CD4-positive, alpha-beta T cell (primary cell): ENCODE data around the gene ZNF888. TPM values are rescaled to one million over a fixed set of nuclear protein-coding genes. Genes with fewer than 3 reads are reported as not detected.
A peak's percentile ranks its signal among the peaks of the same experiment; 100 is the strongest.
"Not testable (repeated sequence)": the region's sequence is repeated elsewhere in the genome, so short reads cannot be mapped to it uniquely, and the experiment has no call there.

Experiments used
- ATAC-seq: fragments of 200-7000 bp; cut with Tn5 transposase; one replicate; pipeline ENCODE4 v1.10.0; 2022; ENCODE audit warnings: mild to moderate bottlenecking; ENCODE audit not compliant: poor library complexity
- CTCF ChIA-PET: fragments of 350-600 bp; sonication (Branson Sonifier 250); formaldehyde crosslinking; loops from one replicate; lab custom pipeline; 2021; ENCODE audit warnings: antibody characterized with exemption, inconsistent platforms; lab: Charles Lee
- POLR2A ChIA-PET: fragments of 350-600 bp; sonication (Branson Sonifier 250); formaldehyde crosslinking; loops from one replicate; lab custom pipeline; 2021; ENCODE audit warnings: antibody characterized with exemption, inconsistent platforms; lab: Charles Lee
- DNase-seq, 14 experiments: peaks; one replicate each; pipeline ENCODE4 v3.0.0-alpha.2; 2013 to 2020; ENCODE audit warnings: mixed read lengths in 2 of 14
- H3K27ac ChIP-seq, 2 donors: one replicate each; pipeline versions ENCODE4 v1.5.1 to v1.7.0; 2013; ENCODE audit warnings: low read length in 2 of 2, low read depth in 1 of 2, mild to moderate bottlenecking in 1 of 2
- H3K27me3 ChIP-seq, 2 experiments: 1 replicate in 1 of 2; 2 replicates in 1 of 2; pipeline versions ENCODE4 v1.6.1 to v1.7.0; 2013; ENCODE audit warnings: low read length in 2 of 2, control low read depth in 1 of 2, mild to moderate bottlenecking in 1 of 2, moderate library complexity in 1 of 2; ENCODE audit not compliant: insufficient read depth in 2 of 2, control insufficient read depth in 1 of 2
- H3K36me3 ChIP-seq: one replicate; pipeline ENCODE4 v1.6.1; 2013; ENCODE audit warnings: low read length, control low read depth; ENCODE audit not compliant: insufficient read depth
- H3K4me1 ChIP-seq: one replicate; pipeline ENCODE4 v1.6.1; 2013; ENCODE audit warnings: low read length, control low read depth; ENCODE audit not compliant: insufficient read depth
- H3K4me3 ChIP-seq: one replicate; pipeline ENCODE4 v1.5.1; 2013; ENCODE audit warnings: mild to moderate bottlenecking, low read length, moderate library complexity
- H3K9me3 ChIP-seq, 2 experiments: 1 replicate in 1 of 2; 2 replicates in 1 of 2; pipeline versions ENCODE4 v1.6.1 to v1.7.0; 2013; ENCODE audit warnings: low read length in 2 of 2, mild to moderate bottlenecking in 2 of 2, control low read depth in 1 of 2, moderate library complexity in 1 of 2; ENCODE audit not compliant: control insufficient read depth in 1 of 2, insufficient read depth in 1 of 2
- H3K27ac Mint-ChIP-seq: one replicate; pipeline ENCODE4 v1.8.0; 2020; ENCODE audit warnings: mixed read lengths
- H3K27me3 Mint-ChIP-seq: one replicate; pipeline ENCODE4 v1.8.0; 2021; ENCODE audit warnings: mixed read lengths
- H3K36me3 Mint-ChIP-seq: one replicate; pipeline ENCODE4 v1.8.0; 2021; ENCODE audit warnings: low read depth, mixed read lengths
- H3K4me1 Mint-ChIP-seq: one replicate; pipeline ENCODE4 v1.8.0; 2021; ENCODE audit warnings: low read depth, mixed read lengths
- H3K4me3 Mint-ChIP-seq: one replicate; pipeline ENCODE4 v1.8.0; 2020; ENCODE audit warnings: mild to moderate bottlenecking, mixed read lengths
- H3K9me3 Mint-ChIP-seq: one replicate; pipeline ENCODE4 v1.8.0; 2020; ENCODE audit warnings: mixed read lengths
- CTCF ChIP-seq: fragments of 200-600 bp; IDR thresholded peaks from one replicate; pipeline ENCODE4 v1.8.0; 2022; ENCODE audit warnings: antibody characterized with exemption, mild to moderate bottlenecking
- intact Hi-C, 2 experiments: fragments of 100-400 bp; cut with DNase I in 1 of 2; cut with micrococcal nuclease in 1 of 2; formaldehyde crosslinking; loops; one replicate each; pipeline versions ENCODE4 v1.15.1 to v1.9.0; 2023 to 2025; cut with DNase I, micrococcal nuclease
- total RNA-seq, 174 experiments: library from RNA in 2 of 174; stranded (reverse) in 2 of 174; gene quantifications; one replicate each; pipeline ENCODE4 v1.2.3 and lab custom pipeline; 2021 to 2026

ZNF888 gene
- total RNA-seq, 2 experiments from 2014 or later = 2.5 to 3.0 TPM

DNA sequence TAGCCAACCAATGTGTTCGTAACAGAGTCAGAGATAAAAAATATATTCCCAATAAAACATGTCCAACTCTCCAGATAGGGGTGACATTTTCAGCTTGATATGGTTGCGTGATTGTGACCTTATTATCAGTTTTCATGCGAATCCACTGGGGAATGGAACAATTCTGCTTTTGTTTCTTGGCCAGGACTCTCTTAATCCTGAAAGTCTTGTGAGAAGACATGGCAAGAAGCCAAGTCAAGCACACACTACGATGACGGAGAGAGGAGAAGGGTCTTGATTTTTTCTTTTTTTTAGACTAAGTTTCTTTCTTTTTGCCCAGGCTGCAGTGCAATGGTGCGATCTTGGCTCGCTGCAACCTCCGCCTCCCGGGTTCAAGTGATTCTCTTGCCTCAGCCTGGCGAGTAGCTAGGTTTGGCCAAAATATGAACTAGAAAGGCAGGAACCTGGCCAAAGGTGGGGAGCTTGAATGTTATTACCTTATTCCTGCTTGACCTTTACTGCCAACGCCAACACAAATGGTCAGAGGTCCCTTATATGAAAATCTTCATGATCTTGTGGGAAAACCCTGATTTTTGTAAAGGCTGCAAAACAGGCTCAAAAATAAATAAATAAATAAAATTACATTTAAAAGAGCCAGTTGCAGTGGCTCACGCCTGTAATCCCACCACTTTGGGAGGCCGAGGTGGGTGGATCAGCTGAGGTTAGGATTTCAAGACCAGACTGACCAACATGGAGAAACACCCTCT lies 25.0 kb upstream of the ZNF888 start:
- H3K27ac ChIP-seq = no peak overlapping the region
- ChIA-PET CTCF (no interaction called here), POLR2A (no interaction called here)
- no peak for ATAC-seq
- peaks cover 3% of the 10 kb centered on the region for H3K4me1 ChIP-seq
- intact Hi-C loops = loop anchor here in 1 of 2 experiments (10.0 kb wide), 2 partner anchors 163 to 387 kb away; partner anchors contain the start of genes ZNF600 and ZNF845
- Mint-ChIP-seq H3K36me3 (peaks cover 57% of the 10 kb centered on the region), H3K4me3 (no peak overlapping the region), H3K9me3 (peaks cover 13% of the 10 kb centered on the region), H3K4me1 (no peaks in the 10 kb centered on the region), H3K27me3 (no peaks in the 10 kb centered on the region), H3K27ac (no peak overlapping the region)
- H3K4me3 ChIP-seq = no peak overlapping the region
- no peaks in the 10 kb centered on the region for H3K27me3 ChIP-seq
- H3K36me3 ChIP-seq = peaks cover 26% of the 10 kb centered on the region
- peaks cover 65 to 68% of the 10 kb centered on the region in 2 experiments for H3K9me3 ChIP-seq
- no peak for DNase-seq
- no peak for TF ChIP-seq CTCF

GRCh38 chr19:52946322-52947310 lies 23.4 kb upstream of the ZNF888 start:
- no peaks in the 10 kb centered on the region for H3K27me3 ChIP-seq
- Mint-ChIP-seq H3K4me1 (peaks cover 9% of the 10 kb centered on the region), H3K4me3 (no peak overlapping the region), H3K27ac (no peak overlapping the region), H3K27me3 (no peaks in the 10 kb centered on the region), H3K9me3 (peaks cover 7% of the 10 kb centered on the region), H3K36me3 (peaks cover 54% of the 10 kb centered on the region)
- no peak overlapping the region for H3K27ac ChIP-seq
- H3K9me3 ChIP-seq = peaks cover 53 to 60% of the 10 kb centered on the region in 2 experiments
- no peak for DNase-seq
- no peak for ATAC-seq
- no peak overlapping the region for H3K4me3 ChIP-seq
- H3K36me3 ChIP-seq = peaks cover 11% of the 10 kb centered on the region
- CTCF ChIA-PET = no interaction called here
- intact Hi-C loops = loop anchor here in 1 of 2 experiments (10.0 kb wide), 2 partner anchors 162 to 388 kb away; partner anchors contain the start of genes ZNF600 and ZNF845
- H3K4me1 ChIP-seq = peaks cover 15% of the 10 kb centered on the region
- no peak for TF ChIP-seq CTCF
- POLR2A ChIA-PET = interaction anchor here (0.9 kb wide), 1 partner anchor 16 kb away, joined by 3 read pairs; the partner anchor contains the start of gene ZNF816

DNA sequence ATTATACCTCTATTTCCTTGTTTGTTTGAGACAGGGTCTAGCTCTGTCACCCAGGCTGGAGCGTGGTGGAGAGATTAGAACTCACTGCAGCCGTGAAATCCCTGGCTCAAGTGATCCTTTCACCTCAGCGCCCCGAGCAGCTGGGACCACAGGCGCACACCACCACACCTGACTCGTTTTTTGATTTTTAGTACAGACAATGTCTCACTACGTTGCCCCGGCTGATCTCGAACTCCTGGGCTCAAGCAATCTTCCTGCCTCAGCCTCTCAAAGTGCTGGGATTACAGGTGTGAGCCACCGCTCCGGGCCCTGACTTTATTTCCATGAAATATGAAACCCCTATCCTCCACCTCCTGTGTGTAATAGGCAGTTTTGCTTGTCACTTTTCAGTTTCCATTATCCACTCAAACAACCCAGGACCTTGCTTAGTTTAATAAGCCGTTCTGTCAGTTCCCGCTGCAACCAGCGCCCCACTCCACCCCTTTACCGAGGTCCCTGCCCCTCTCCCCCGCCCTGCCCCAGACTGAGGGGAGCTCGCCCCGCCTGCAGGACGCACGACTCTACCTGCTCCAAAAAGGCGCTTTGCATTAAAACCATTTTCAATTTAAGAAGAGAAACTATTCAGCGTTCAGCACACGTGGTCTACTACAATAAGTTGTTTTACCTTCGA lies 22.6 kb upstream of the ZNF888 start:
- Mint-ChIP-seq H3K36me3 (peaks cover 52% of the 10 kb centered on the region), H3K4me3 (peak overlapping the region; percentile 48), H3K4me1 (peaks cover 17% of the 10 kb centered on the region), H3K9me3 (peaks cover 7% of the 10 kb centered on the region), H3K27me3 (no peaks in the 10 kb centered on the region), H3K27ac (no peak overlapping the region)
- TF ChIP-seq CTCF = no peak
- Histone ChIP-seq H3K9me3 (peaks cover 44 to 61% of the 10 kb centered on the region in 2 experiments), H3K27ac (no peak overlapping the region), H3K4me1 (peaks cover 15% of the 10 kb centered on the region), H3K27me3 (no peaks in the 10 kb centered on the region), H3K4me3 (no peak overlapping the region), H3K36me3 (peaks cover 2% of the 10 kb centered on the region)
- CTCF ChIA-PET = no interaction called here
- ATAC-seq (no peak), DNase-seq (no peak)
- intact Hi-C loops = loop anchor here in 1 of 2 experiments (10.0 kb wide), 2 partner anchors 161 to 389 kb away; partner anchors contain the start of genes ZNF600 and ZNF845
- POLR2A ChIA-PET = no interaction called here

GRCh38 chr19:52944703-52945493 lies 21.7 kb upstream of the ZNF888 start:
- Mint-ChIP-seq H3K4me1 (peaks cover 20% of the 10 kb centered on the region), H3K4me3 (peak overlapping the region; percentile 51), H3K36me3 (peaks cover 46% of the 10 kb centered on the region)
- H3K4me3 ChIP-seq, H3K27ac Mint-ChIP-seq, H3K27ac ChIP-seq, H3K27me3 Mint-ChIP-seq, ATAC-seq, H3K27me3 ChIP-seq, DNase-seq, CTCF ChIA-PET, H3K36me3 ChIP-seq, POLR2A ChIA-PET, H3K9me3 Mint-ChIP-seq: not testable (repeated sequence)
- Histone ChIP-seq H3K9me3 (peaks cover 36 to 67% of the 10 kb centered on the region in 2 experiments), H3K4me1 (peaks cover 17% of the 10 kb centered on the region)
- intact Hi-C loops = loop anchor here in 1 of 2 experiments (5.0 to 10.0 kb wide), 3 partner anchors 157 to 390 kb away; partner anchors contain the start of genes ZNF160, ZNF600 and ZNF845
